Muscle layer of colon (tissue), 2 donors: ENCODE data around the gene ADD2.
"Not testable (repeated sequence)": the region's sequence is repeated elsewhere in the genome, so short reads cannot be mapped to it uniquely, and the experiment has no call there.

Experiments
- H3K27ac ChIP-seq: one replicate; pipeline ENCODE4 v1.7.0; 2013; ENCODE audit warnings: low read depth, mild to moderate bottlenecking, low read length, moderate library complexity
- H3K27me3 ChIP-seq, 2 donors: one replicate each; pipeline ENCODE4 v1.7.0; 2013; ENCODE audit warnings: low read length in 2 of 2, mild to moderate bottlenecking in 2 of 2; ENCODE audit not compliant: insufficient read depth in 2 of 2, control insufficient read depth in 1 of 2
- H3K36me3 ChIP-seq: one replicate; pipeline ENCODE4 v1.7.0; 2013; ENCODE audit warnings: mild to moderate bottlenecking, low read length; ENCODE audit not compliant: insufficient read depth
- H3K4me1 ChIP-seq: one replicate; pipeline ENCODE4 v1.7.0; 2013; ENCODE audit warnings: mild to moderate bottlenecking, low read length; ENCODE audit not compliant: insufficient read depth
- H3K4me3 ChIP-seq, 2 donors: one replicate each; pipeline ENCODE4 v1.7.0; 2013; ENCODE audit warnings: low read length in 2 of 2, low read depth in 1 of 2, mild to moderate bottlenecking in 1 of 2, moderate library complexity in 1 of 2
- H3K9ac ChIP-seq: one replicate; pipeline ENCODE4 v1.7.0; 2013; ENCODE audit warnings: low read length
- H3K9me3 ChIP-seq: one replicate; pipeline ENCODE4 v1.7.0; 2013; ENCODE audit warnings: mild to moderate bottlenecking, low read length
- donor health status: abdominal sarcoma.
- donor health status: Adenocarcinoma of cecum.

ADD2 gene

GRCh38 chr2:70657246-70657645 lies 110.8 kb downstream of the ADD2 start:
- Histone ChIP-seq H3K27me3 (peaks cover 0 to 9% of the 10 kb centered on the region in 2 donors), H3K9me3 (no peaks in the 10 kb centered on the region), H3K27ac (no peak overlapping the region)

GRCh38 chr2:70656421-70657010 lies 111.5 kb downstream of the ADD2 start:
- Histone ChIP-seq H3K27me3 (peaks cover 0 to 9% of the 10 kb centered on the region in 2 donors), H3K9me3 (no peaks in the 10 kb centered on the region), H3K4me1 (no peaks in the 10 kb centered on the region), H3K36me3 (no peaks in the 10 kb centered on the region), H3K9ac (no peak overlapping the region), H3K4me3 (no peak overlapping the region), H3K27ac (no peak overlapping the region)

More at GRCh38 chr2:70657246-70657645, 110.8 kb downstream of the ADD2 start:
- Histone ChIP-seq H3K36me3 (no peaks in the 10 kb centered on the region), H3K9ac (no peak overlapping the region), H3K4me1 (no peaks in the 10 kb centered on the region), H3K4me3 (no peak overlapping the region)

- no peaks in the 10 kb centered on the region for H3K9me3 ChIP-seq
Observed at GRCh38 chr2:70655786-70656185, 112.2 kb downstream of the ADD2 start.

GRCh38 chr2:70655211-70655610 lies 112.8 kb downstream of the ADD2 start:
- H3K27me3 ChIP-seq, H3K9ac ChIP-seq, H3K4me1 ChIP-seq, H3K9me3 ChIP-seq, H3K4me3 ChIP-seq, H3K27ac ChIP-seq, H3K36me3 ChIP-seq: not testable (repeated sequence)

More at GRCh38 chr2:70655786-70656185, 112.2 kb downstream of the ADD2 start:
- no peaks in the 10 kb centered on the region for H3K4me1 ChIP-seq
- no peak overlapping the region for H3K4me3 ChIP-seq
- H3K27ac ChIP-seq = no peak overlapping the region
- peaks cover 0 to 9% of the 10 kb centered on the region in 2 donors for H3K27me3 ChIP-seq
- no peak overlapping the region for H3K9ac ChIP-seq
- no peaks in the 10 kb centered on the region for H3K36me3 ChIP-seq

GRCh38 chr2:70651727-70652126 lies 116.3 kb downstream of the ADD2 start:
- Histone ChIP-seq H3K27me3 (peaks cover 0 to 9% of the 10 kb centered on the region in 2 donors), H3K9ac (no peak overlapping the region), H3K9me3 (no peaks in the 10 kb centered on the region), H3K4me3 (no peak overlapping the region), H3K4me1 (no peaks in the 10 kb centered on the region), H3K36me3 (no peaks in the 10 kb centered on the region), H3K27ac (no peak overlapping the region)

GRCh38 chr2:70651014-70651413 lies 117.0 kb downstream of the ADD2 start:
- Histone ChIP-seq H3K27ac (no peak overlapping the region), H3K4me1 (no peaks in the 10 kb centered on the region), H3K27me3 (peaks cover 0 to 4% of the 10 kb centered on the region in 2 donors), H3K36me3 (no peaks in the 10 kb centered on the region), H3K9ac (no peak overlapping the region), H3K9me3 (no peaks in the 10 kb centered on the region), H3K4me3 (no peak overlapping the region)

GRCh38 chr2:70648961-70649360 lies 119.0 kb downstream of the ADD2 start:
- Histone ChIP-seq H3K4me3 (no peak overlapping the region), H3K4me1 (no peaks in the 10 kb centered on the region), H3K36me3 (no peaks in the 10 kb centered on the region), H3K27ac (no peak overlapping the region), H3K9me3 (no peaks in the 10 kb centered on the region), H3K9ac (no peak overlapping the region), H3K27me3 (no peaks in the 10 kb centered on the region)

- Histone ChIP-seq H3K36me3 (no peaks in the 10 kb centered on the region), H3K27me3 (no peaks in the 10 kb centered on the region), H3K4me3 (no peak overlapping the region), H3K27ac (no peak overlapping the region), H3K9me3 (no peaks in the 10 kb centered on the region), H3K9ac (no peak overlapping the region), H3K4me1 (no peaks in the 10 kb centered on the region)
Observed at GRCh38 chr2:70647873-70648481, 120.0 kb downstream of the ADD2 start.

- Histone ChIP-seq H3K9me3 (no peaks in the 10 kb centered on the region), H3K27ac (no peak overlapping the region), H3K4me3 (no peak overlapping the region), H3K27me3 (no peaks in the 10 kb centered on the region), H3K36me3 (no peaks in the 10 kb centered on the region), H3K4me1 (no peaks in the 10 kb centered on the region), H3K9ac (no peak overlapping the region)
Observed at GRCh38 chr2:70646420-70646818, 121.6 kb downstream of the ADD2 start.

GRCh38 chr2:70645733-70646419 lies 122.1 kb downstream of the ADD2 start:
- no peaks in the 10 kb centered on the region for H3K36me3 ChIP-seq
- H3K27me3 ChIP-seq = no peaks in the 10 kb centered on the region

GRCh38 chr2:70643715-70644114 lies 124.3 kb downstream of the ADD2 start:
- no peak overlapping the region for H3K9ac ChIP-seq
- H3K27me3 ChIP-seq = no peaks in the 10 kb centered on the region
- H3K36me3 ChIP-seq = no peaks in the 10 kb centered on the region
- H3K27ac ChIP-seq = no peak overlapping the region
- H3K4me3 ChIP-seq = no peak overlapping the region
- H3K4me1 ChIP-seq = no peaks in the 10 kb centered on the region
- no peaks in the 10 kb centered on the region for H3K9me3 ChIP-seq

More at GRCh38 chr2:70645733-70646419, 122.1 kb downstream of the ADD2 start:
- Histone ChIP-seq H3K27ac (no peak overlapping the region), H3K4me1 (no peaks in the 10 kb centered on the region), H3K9ac (no peak overlapping the region), H3K9me3 (no peaks in the 10 kb centered on the region), H3K4me3 (no peak overlapping the region)
